T-helper 2 cell (primary cell): ENCODE measurements around the gene SERPINA3.
"Not testable (repeated sequence)": the region's sequence is repeated elsewhere in the genome, so short reads cannot be mapped to it uniquely, and the experiment has no call there.

Experiments
- DNase-seq, 5 experiments: peaks; one replicate each; pipeline versions ENCODE4 v3.0.0 to v3.0.0-alpha.2; 2012 to 2022
- total RNA-seq, 2 donors: gene quantifications; one replicate each; lab custom pipeline; 2026; lab: John Stamatoyannopoulos, UW

The SERPINA3 gene
- 0 reads per million in 2 donors for total RNA-seq

GRCh38 chr14:94612174-94612573, at the start of gene SERPINA3:
Gene SERPINA3 (plus strand): TSS chr14:94612391. CDS start chr14:94614442, 2,051 bp downstream.
- no peak for DNase-seq

- no peak for DNase-seq
Observed at GRCh38 chr14:94562941-94563883, 49.0 kb upstream of the SERPINA3 start.

- no peak for DNase-seq
Observed at GRCh38 chr14:94564381-94564780, 47.8 kb upstream of the SERPINA3 start.

GRCh38 chr14:94568186-94568585, 44.0 kb upstream of the SERPINA3 start:
- DNase-seq, result no peak

- no peak for DNase-seq
Observed at GRCh38 chr14:94569381-94570001, 42.7 kb upstream of the SERPINA3 start.

GRCh38 chr14:94570002-94570400, 42.2 kb upstream of the SERPINA3 start:
- DNase-seq, result no peak

GRCh38 chr14:94570440-94570839, 41.8 kb upstream of the SERPINA3 start:
- no peak for DNase-seq

- DNase-seq, result no peak
Observed at GRCh38 chr14:94571395-94571794, 40.8 kb upstream of the SERPINA3 start.

- no peak for DNase-seq
Observed at GRCh38 chr14:94571950-94572349, 40.2 kb upstream of the SERPINA3 start.

- no peak for DNase-seq
Observed at GRCh38 chr14:94572637-94573303, 39.4 kb upstream of the SERPINA3 start.

GRCh38 chr14:94573475-94574277, 38.5 kb upstream of the SERPINA3 start:
- DNase-seq, result no peak

- no peak for DNase-seq
Observed at GRCh38 chr14:94574336-94574735, 37.9 kb upstream of the SERPINA3 start.

GRCh38 chr14:94575730-94576585, 36.2 kb upstream of the SERPINA3 start:
- no peak for DNase-seq

GRCh38 chr14:94577472-94577871, 34.7 kb upstream of the SERPINA3 start:
- not testable (repeated sequence) for DNase-seq

GRCh38 chr14:94578712-94579111, 33.5 kb upstream of the SERPINA3 start:
- DNase-seq, result no peak

GRCh38 chr14:94581127-94581999, 30.8 kb upstream of the SERPINA3 start, which contains the start of gene SERPINA5:
Gene SERPINA5 (plus strand): TSS chr14:94581426. CDS start chr14:94587363, 5,937 bp downstream.
- DNase-seq, result no peak

GRCh38 chr14:94582199-94582750, 29.9 kb upstream of the SERPINA3 start:
- DNase-seq, result no peak

GRCh38 chr14:94582851-94583250, 29.3 kb upstream of the SERPINA3 start:
- DNase-seq, result no peak

GRCh38 chr14:94583557-94583956, 28.6 kb upstream of the SERPINA3 start:
- DNase-seq, result no peak
